GM10266 (cell line): ENCODE measurements around the gene POMC.

Experiments
- DNase-seq: peaks from one replicate; pipeline ENCODE4 v3.0.0; 2012; ENCODE audit errors: extremely low spot score
- CTCF ChIP-seq: IDR thresholded peaks from 2 replicates; pipeline ENCODE4 v1.5.1; 2012; ENCODE audit warnings: mild to moderate bottlenecking, low read depth; ENCODE audit not compliant: control insufficient read depth, insufficient read depth; ENCODE audit errors: missing control alignments

POMC gene

GRCh38 chr2:25204190-25204838, 35.9 kb upstream of the POMC start:
- TF ChIP-seq CTCF = no peak
- DNase-seq = peak; percentile 75

- no peak for TF ChIP-seq CTCF
- no peak for DNase-seq
Observed at GRCh38 chr2:25202275-25202674, 33.9 kb upstream of the POMC start.

GRCh38 chr2:25201794-25202193, 33.4 kb upstream of the POMC start:
- no peak for DNase-seq
- no peak for TF ChIP-seq CTCF

- peak; percentile 26 for TF ChIP-seq CTCF
- no peak for DNase-seq
Observed at GRCh38 chr2:25201265-25201664, 32.9 kb upstream of the POMC start.

- no peak for DNase-seq
- TF ChIP-seq CTCF = no peak
Observed at GRCh38 chr2:25198576-25198975, 30.2 kb upstream of the POMC start.

GRCh38 chr2:25198209-25198525, 29.8 kb upstream of the POMC start:
- TF ChIP-seq CTCF = no peak
- no peak for DNase-seq

GRCh38 chr2:25197336-25198208, 29.2 kb upstream of the POMC start:
- TF ChIP-seq CTCF = no peak
- no peak for DNase-seq
